WTC11 (cell line): ENCODE data around the gene NUCB2. TPM values are rescaled to one million over a fixed set of nuclear protein-coding genes. Genes with fewer than 3 reads are reported as not detected.

Experiments used
- ATAC-seq: fragments of 200-7000 bp; cut with Tn5 transposase; 2 replicates; pipeline ENCODE4 v1.10.0; 2021; ENCODE audit warnings: mild to moderate bottlenecking, moderate library complexity
- CTCF ChIA-PET: fragments of 300-600 bp; sonication (Branson Sonifier 250); formaldehyde crosslinking; loops from one replicate; lab custom pipeline; 2021; ENCODE audit warnings: antibody characterized with exemption; lab: Charles Lee
- POLR2A ChIA-PET: fragments of 350-600 bp; sonication (Branson Sonifier 250); formaldehyde crosslinking; loops from one replicate; lab custom pipeline; 2021; ENCODE audit warnings: antibody characterized with exemption; lab: Charles Lee
- DNase-seq: peaks from one replicate; pipeline ENCODE4 v3.0.0; 2021; ENCODE audit warnings: low spot score
- H3K27ac Mint-ChIP-seq: 2 replicates; pipeline ENCODE4 v1.8.0; 2021; ENCODE audit warnings: mixed read lengths
- H3K27me3 Mint-ChIP-seq: 2 replicates; pipeline ENCODE4 v1.8.0; 2021; ENCODE audit warnings: low read depth, mild to moderate bottlenecking, moderate library complexity, mixed read lengths
- H3K36me3 Mint-ChIP-seq: 2 replicates; pipeline ENCODE4 v1.8.0; 2021; ENCODE audit warnings: mixed read lengths
- H3K4me1 Mint-ChIP-seq: 2 replicates; pipeline ENCODE4 v1.8.0; 2022; ENCODE audit warnings: mixed read lengths
- H3K4me3 Mint-ChIP-seq: 2 replicates; pipeline ENCODE4 v1.8.0; 2021; ENCODE audit warnings: mild to moderate bottlenecking, moderate library complexity, mixed read lengths
- H3K9me3 Mint-ChIP-seq: 2 replicates; pipeline ENCODE4 v1.8.0; 2021; ENCODE audit warnings: mixed read lengths
- CBFB ChIP-seq: sonication (generic); formaldehyde crosslinking; IDR thresholded peaks from 2 replicates; pipeline ENCODE4 v1.8.1; 2022; ENCODE audit warnings: mild to moderate bottlenecking, low read depth, missing genetic modification reagents
- CTCF ChIP-seq: fragments of 200-600 bp; IDR thresholded peaks from 2 replicates; pipeline ENCODE4 v1.8.0; 2022; ENCODE audit warnings: antibody characterized with exemption
- E2F4 ChIP-seq: sonication (generic); formaldehyde crosslinking; IDR thresholded peaks from 2 replicates; pipeline ENCODE4 v1.8.1; 2022; ENCODE audit warnings: low read depth, mild to moderate bottlenecking, moderate library complexity, missing genetic modification reagents, borderline replicate concordance
- ESRRA ChIP-seq: sonication (generic); formaldehyde crosslinking; IDR thresholded peaks from 2 replicates; pipeline ENCODE4 v1.8.1; 2022; ENCODE audit warnings: mild to moderate bottlenecking, missing genetic modification reagents, borderline replicate concordance
- ETV6 ChIP-seq: sonication (generic); formaldehyde crosslinking; IDR thresholded peaks from 2 replicates; pipeline ENCODE4 v1.8.1; 2022; ENCODE audit warnings: mild to moderate bottlenecking, missing genetic modification reagents
- FOXP4 ChIP-seq: sonication (generic); formaldehyde crosslinking; IDR thresholded peaks from 2 replicates; pipeline ENCODE4 v1.8.0; 2022; ENCODE audit warnings: mild to moderate bottlenecking, missing genetic modification reagents
- GRHL2 ChIP-seq: fragments of 250-450 bp; sonication (Bioruptor Pico); IDR thresholded peaks from 2 replicates; pipeline ENCODE4 v1.8.0; 2022; ENCODE audit warnings: mild to moderate bottlenecking, moderate library complexity; ENCODE audit not compliant: insufficient replicate concordance, severe bottlenecking
- MAX ChIP-seq: sonication (generic); formaldehyde crosslinking; IDR thresholded peaks from 2 replicates; pipeline ENCODE4 v1.8.0; 2022; ENCODE audit warnings: mild to moderate bottlenecking, missing genetic modification reagents
- MYBL2 ChIP-seq: sonication (generic); formaldehyde crosslinking; IDR thresholded peaks from 2 replicates; pipeline ENCODE4 v1.8.1; 2023; ENCODE audit warnings: mild to moderate bottlenecking, moderate library complexity, missing genetic modification reagents
- PRRX2 ChIP-seq: fragments of 250-450 bp; sonication (Bioruptor Pico); IDR thresholded peaks from 2 replicates; pipeline ENCODE4 v1.8.0; 2021; ENCODE audit warnings: mild to moderate bottlenecking
- SMAD4 ChIP-seq: sonication (generic); formaldehyde crosslinking; IDR thresholded peaks from 2 replicates; pipeline ENCODE4 v1.8.0; 2022; ENCODE audit warnings: mild to moderate bottlenecking, missing genetic modification reagents
- ZNF138 ChIP-seq: sonication (generic); formaldehyde crosslinking; conservative IDR thresholded peaks from 2 replicates; pipeline ENCODE4 v1.8.1; 2022; ENCODE audit warnings: mild to moderate bottlenecking, moderate library complexity, missing genetic modification reagents
- ZNF317 ChIP-seq: sonication (generic); formaldehyde crosslinking; IDR thresholded peaks from 2 replicates; pipeline ENCODE4 v1.8.1; 2023; ENCODE audit warnings: low read depth, mild to moderate bottlenecking, moderate library complexity, missing genetic modification reagents, borderline replicate concordance
- total RNA-seq: library from RNA; stranded (reverse); gene quantifications from 3 replicates; pipeline ENCODE4 v1.2.3, GENCODE V29; 2021
- TF ChIP-seq, protein P1 (sequence below): sonication (generic); formaldehyde crosslinking; IDR thresholded peaks from 2 replicates; pipeline ENCODE4 v1.8.1; 2023; ENCODE audit warnings: mild to moderate bottlenecking, missing genetic modification reagents, borderline replicate concordance
- TF ChIP-seq, protein P2 (sequence below): sonication (generic); formaldehyde crosslinking; conservative IDR thresholded peaks from 2 replicates; pipeline ENCODE4 v1.8.1; 2022; ENCODE audit warnings: mild to moderate bottlenecking, missing genetic modification reagents
- TF ChIP-seq, protein P3 (sequence below): sonication (generic); formaldehyde crosslinking; IDR thresholded peaks from 2 replicates; pipeline ENCODE4 v1.8.0; 2023; ENCODE audit warnings: missing genetic modification reagents
- TF ChIP-seq, protein P4 (sequence below): sonication (generic); formaldehyde crosslinking; IDR thresholded peaks from 2 replicates; pipeline ENCODE4 v1.8.1; 2023; ENCODE audit warnings: mild to moderate bottlenecking, missing genetic modification reagents

NUCB2 gene
- total RNA-seq, 1 experiment from 2014 or later = 16.1 TPM

- no peak for TF ChIP-seq ZNF138 (CRISPR knock-in tag)
Observed at GRCh38 chr11:17343907-17344306, 67.4 kb downstream of the NUCB2 start (continued).

- Mint-ChIP-seq H3K4me1 (peaks cover 21% of the 10 kb centered on the region), H3K36me3 (no peaks in the 10 kb centered on the region), H3K27ac (no peak overlapping the region), H3K9me3 (no peaks in the 10 kb centered on the region)
- no peak for DNase-seq
- CTCF ChIA-PET = interaction anchor here (1.2 to 1.6 kb wide), 2 partner anchors 151 to 180 kb away, joined by 3 to 6 read pairs; no protein-coding TSS in a partner anchor
- no peak for TF ChIP-seq ETV6 (CRISPR knock-in tag)
- no peak for TF ChIP-seq ZNF317 (CRISPR knock-in tag)
- TF ChIP-seq MYBL2 (CRISPR knock-in tag) = no peak
- no peak for TF ChIP-seq E2F4 (CRISPR knock-in tag)
- TF ChIP-seq, all 79 proteins: peak for 0
- POLR2A ChIA-PET = no interaction called here
- H3K4me3 Mint-ChIP-seq = no peak overlapping the region
- H3K27me3 Mint-ChIP-seq = peaks cover 66% of the 10 kb centered on the region
- ATAC-seq = no peak
Observed at GRCh38 chr11:17347676-17348075, 71.1 kb downstream of the NUCB2 start.

GRCh38 chr11:17350455-17351171 is 74.1 kb downstream of the NUCB2 start:
- peaks cover 81% of the 10 kb centered on the region for H3K27me3 Mint-ChIP-seq
- ATAC-seq (no peak), DNase-seq (no peak)
- peaks cover 27% of the 10 kb centered on the region for H3K4me1 Mint-ChIP-seq
- H3K36me3 Mint-ChIP-seq = no peaks in the 10 kb centered on the region
- H3K4me3 Mint-ChIP-seq = peak overlapping the region; percentile 82
- CTCF ChIA-PET = interaction anchor here (0.6 kb wide), 1 partner anchor 121 kb away, joined by 4 read pairs; no protein-coding TSS in a partner anchor
- POLR2A ChIA-PET = no interaction called here
- no peak overlapping the region for H3K27ac Mint-ChIP-seq
- peaks cover 6% of the 10 kb centered on the region for H3K9me3 Mint-ChIP-seq
- TF ChIP-seq ZNF317 (CRISPR knock-in tag) (no peak), CTCF (no peak), SMAD4 (no peak), ESRRA (CRISPR knock-in tag) (no peak), GRHL2 (CRISPR knock-in tag) (no peak), PRRX2 (no peak), FOXP4 (CRISPR knock-in tag) (no peak), MAX (CRISPR knock-in tag) (no peak), CBFB (no peak)
- TF ChIP-seq, protein P1, sequence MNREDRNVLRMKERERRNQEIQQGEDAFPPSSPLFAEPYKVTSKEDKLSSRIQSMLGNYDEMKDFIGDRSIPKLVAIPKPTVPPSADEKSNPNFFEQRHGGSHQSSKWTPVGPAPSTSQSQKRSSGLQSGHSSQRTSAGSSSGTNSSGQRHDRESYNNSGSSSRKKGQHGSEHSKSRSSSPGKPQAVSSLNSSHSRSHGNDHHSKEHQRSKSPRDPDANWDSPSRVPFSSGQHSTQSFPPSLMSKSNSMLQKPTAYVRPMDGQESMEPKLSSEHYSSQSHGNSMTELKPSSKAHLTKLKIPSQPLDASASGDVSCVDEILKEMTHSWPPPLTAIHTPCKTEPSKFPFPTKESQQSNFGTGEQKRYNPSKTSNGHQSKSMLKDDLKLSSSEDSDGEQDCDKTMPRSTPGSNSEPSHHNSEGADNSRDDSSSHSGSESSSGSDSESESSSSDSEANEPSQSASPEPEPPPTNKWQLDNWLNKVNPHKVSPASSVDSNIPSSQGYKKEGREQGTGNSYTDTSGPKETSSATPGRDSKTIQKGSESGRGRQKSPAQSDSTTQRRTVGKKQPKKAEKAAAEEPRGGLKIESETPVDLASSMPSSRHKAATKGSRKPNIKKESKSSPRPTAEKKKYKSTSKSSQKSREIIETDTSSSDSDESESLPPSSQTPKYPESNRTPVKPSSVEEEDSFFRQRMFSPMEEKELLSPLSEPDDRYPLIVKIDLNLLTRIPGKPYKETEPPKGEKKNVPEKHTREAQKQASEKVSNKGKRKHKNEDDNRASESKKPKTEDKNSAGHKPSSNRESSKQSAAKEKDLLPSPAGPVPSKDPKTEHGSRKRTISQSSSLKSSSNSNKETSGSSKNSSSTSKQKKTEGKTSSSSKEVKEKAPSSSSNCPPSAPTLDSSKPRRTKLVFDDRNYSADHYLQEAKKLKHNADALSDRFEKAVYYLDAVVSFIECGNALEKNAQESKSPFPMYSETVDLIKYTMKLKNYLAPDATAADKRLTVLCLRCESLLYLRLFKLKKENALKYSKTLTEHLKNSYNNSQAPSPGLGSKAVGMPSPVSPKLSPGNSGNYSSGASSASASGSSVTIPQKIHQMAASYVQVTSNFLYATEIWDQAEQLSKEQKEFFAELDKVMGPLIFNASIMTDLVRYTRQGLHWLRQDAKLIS (CRISPR knock-in tag) = no peak
- TF ChIP-seq, protein P2, sequence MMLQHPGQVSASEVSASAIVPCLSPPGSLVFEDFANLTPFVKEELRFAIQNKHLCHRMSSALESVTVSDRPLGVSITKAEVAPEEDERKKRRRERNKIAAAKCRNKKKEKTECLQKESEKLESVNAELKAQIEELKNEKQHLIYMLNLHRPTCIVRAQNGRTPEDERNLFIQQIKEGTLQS (CRISPR knock-in tag) = no peak
- TF ChIP-seq, protein P3, sequence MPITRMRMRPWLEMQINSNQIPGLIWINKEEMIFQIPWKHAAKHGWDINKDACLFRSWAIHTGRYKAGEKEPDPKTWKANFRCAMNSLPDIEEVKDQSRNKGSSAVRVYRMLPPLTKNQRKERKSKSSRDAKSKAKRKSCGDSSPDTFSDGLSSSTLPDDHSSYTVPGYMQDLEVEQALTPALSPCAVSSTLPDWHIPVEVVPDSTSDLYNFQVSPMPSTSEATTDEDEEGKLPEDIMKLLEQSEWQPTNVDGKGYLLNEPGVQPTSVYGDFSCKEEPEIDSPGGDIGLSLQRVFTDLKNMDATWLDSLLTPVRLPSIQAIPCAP (CRISPR knock-in tag) = no peak
- TF ChIP-seq, protein P4, sequence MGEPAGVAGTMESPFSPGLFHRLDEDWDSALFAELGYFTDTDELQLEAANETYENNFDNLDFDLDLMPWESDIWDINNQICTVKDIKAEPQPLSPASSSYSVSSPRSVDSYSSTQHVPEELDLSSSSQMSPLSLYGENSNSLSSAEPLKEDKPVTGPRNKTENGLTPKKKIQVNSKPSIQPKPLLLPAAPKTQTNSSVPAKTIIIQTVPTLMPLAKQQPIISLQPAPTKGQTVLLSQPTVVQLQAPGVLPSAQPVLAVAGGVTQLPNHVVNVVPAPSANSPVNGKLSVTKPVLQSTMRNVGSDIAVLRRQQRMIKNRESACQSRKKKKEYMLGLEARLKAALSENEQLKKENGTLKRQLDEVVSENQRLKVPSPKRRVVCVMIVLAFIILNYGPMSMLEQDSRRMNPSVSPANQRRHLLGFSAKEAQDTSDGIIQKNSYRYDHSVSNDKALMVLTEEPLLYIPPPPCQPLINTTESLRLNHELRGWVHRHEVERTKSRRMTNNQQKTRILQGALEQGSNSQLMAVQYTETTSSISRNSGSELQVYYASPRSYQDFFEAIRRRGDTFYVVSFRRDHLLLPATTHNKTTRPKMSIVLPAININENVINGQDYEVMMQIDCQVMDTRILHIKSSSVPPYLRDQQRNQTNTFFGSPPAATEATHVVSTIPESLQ (CRISPR knock-in tag) = no peak
